K562 (cell line): ENCODE measurements around the gene TLX2. TPM values are rescaled to one million over a fixed set of nuclear protein-coding genes. Genes with fewer than 3 reads are reported as not detected.

Experiments
- ERF ChIP-seq: fragments of 450-650 bp; formaldehyde crosslinking; IDR thresholded peaks from 2 replicates; pipeline ENCODE4 v1.4.0; 2020; ENCODE audit warnings: mild to moderate bottlenecking, mixed read lengths
- MIER1 ChIP-seq: fragments of 450-650 bp; IDR thresholded peaks from 2 replicates; pipeline ENCODE4 v1.6.1; 2016; ENCODE audit warnings: antibody characterized with exemption, mild to moderate bottlenecking, low read depth
- NR2C1 ChIP-seq, 2 experiments: fragments of 450-650 bp; IDR thresholded peaks; 2 replicates each; pipeline ENCODE4 v1.6.1; 2017; ENCODE audit warnings: mild to moderate bottlenecking in 2 of 2, antibody characterized with exemption in 1 of 2, inconsistent platforms in 1 of 2, missing compliant biosample characterization in 1 of 2, missing genetic modification characterization in 1 of 2
- POLR2AphosphoS5 ChIP-seq: IDR thresholded peaks from 2 replicates; pipeline ENCODE4 v1.6.1; 2011; ENCODE audit warnings: mild to moderate bottlenecking, low read depth, low read length, moderate library complexity; ENCODE audit not compliant: control insufficient read depth, insufficient read depth
- RAD21 ChIP-seq, 2 experiments: fragments of 250-450 bp in 1 of 2; fragments of 450-650 bp in 1 of 2; sonication (Bioruptor Pico) in 1 of 2; formaldehyde crosslinking in 1 of 2; IDR thresholded peaks in 1 of 2; conservative IDR thresholded peaks in 1 of 2; 2 replicates each; pipeline versions ENCODE4 v1.4.0 to v1.8.0; 2020 to 2022; ENCODE audit warnings: mild to moderate bottlenecking in 2 of 2, moderate library complexity in 1 of 2
- polyA plus RNA-seq, 8 experiments: library from polyadenylated mRNA; depleted of rRNA in 4 of 8; stranded (reverse) in 5 of 8; unstranded in 3 of 8; fragments of >200 nt; fragmentation: Nextera tagmentation in 2 of 8; fragmentation: Illumina TruSeq in 1 of 8; extraction: Ambion mirVana in 2 of 8; extraction: Trizol in 1 of 8; gene quantifications; 2 replicates each; pipeline versions ENCODE4 v1.2.1 to v1.2.3, GENCODE V29; 2011 to 2014; ENCODE audit warnings: inconsistent platforms in 1 of 8, missing spikeins in 1 of 8
- total RNA-seq, 7 experiments: library from RNA; depleted of rRNA in 6 of 7; stranded (reverse); fragments of >200 nt in 6 of 7; fragmentation: Illumina TruSeq in 2 of 7; extraction: Trizol in 2 of 7; gene quantifications; 2 replicates each; pipeline versions ENCODE4 v1.2.1 to v1.2.3, GENCODE V29; 2011 to 2021; ENCODE audit warnings: low replicate concordance in 1 of 7
- TF ChIP-seq, protein P1 (sequence below), 2 experiments: fragments of 450-650 bp; formaldehyde crosslinking in 1 of 2; IDR thresholded peaks; 2 replicates each; pipeline versions ENCODE4 v1.4.0 to v1.6.1; 2014 to 2020; ENCODE audit warnings: mild to moderate bottlenecking in 2 of 2, borderline replicate concordance in 1 of 2, low read depth in 1 of 2
- TF ChIP-seq, protein P2 (sequence below), 3 experiments: fragments of 200-800 bp in 1 of 3; sonication (Bioruptor generic) in 1 of 3; sonication (generic) in 1 of 3; formaldehyde crosslinking in 1 of 3; IDR thresholded peaks; 2 replicates each; pipeline versions ENCODE4 v1.6.1 to v1.8.0; 2016 to 2022; ENCODE audit warnings: mild to moderate bottlenecking in 2 of 3, missing compliant biosample characterization in 2 of 3, missing genetic modification characterization in 2 of 3, missing genetic modification reagents in 1 of 3
- TF ChIP-seq, protein P3 (sequence below): sonication (generic); formaldehyde crosslinking; IDR thresholded peaks from 2 replicates; pipeline ENCODE4 v1.8.0; 2022; ENCODE audit warnings: missing genetic modification reagents, mild to moderate bottlenecking, borderline replicate concordance
- TF ChIP-seq, protein P4 (sequence below), 2 experiments: fragments of 450-650 bp in 1 of 2; sonication (generic) in 1 of 2; formaldehyde crosslinking in 1 of 2; IDR thresholded peaks in 1 of 2; conservative IDR thresholded peaks in 1 of 2; 2 replicates each; pipeline versions ENCODE4 v1.6.1 to v1.8.1; 2016 to 2023; ENCODE audit warnings: mild to moderate bottlenecking in 2 of 2, moderate library complexity in 2 of 2, inconsistent platforms in 1 of 2, missing genetic modification reagents in 1 of 2
- TF ChIP-seq, protein P5 (sequence below): fragments of 450-650 bp; formaldehyde crosslinking; conservative IDR thresholded peaks from 2 replicates; pipeline ENCODE4 v1.4.0; 2022; ENCODE audit warnings: mild to moderate bottlenecking, missing genetic modification characterization

The TLX2 gene
- total and polyA plus RNA-seq, 9 of the 15 experiments (the other 6 are each of a cell fraction or from before 2014, with no cell fraction given), result not detected

DNA sequence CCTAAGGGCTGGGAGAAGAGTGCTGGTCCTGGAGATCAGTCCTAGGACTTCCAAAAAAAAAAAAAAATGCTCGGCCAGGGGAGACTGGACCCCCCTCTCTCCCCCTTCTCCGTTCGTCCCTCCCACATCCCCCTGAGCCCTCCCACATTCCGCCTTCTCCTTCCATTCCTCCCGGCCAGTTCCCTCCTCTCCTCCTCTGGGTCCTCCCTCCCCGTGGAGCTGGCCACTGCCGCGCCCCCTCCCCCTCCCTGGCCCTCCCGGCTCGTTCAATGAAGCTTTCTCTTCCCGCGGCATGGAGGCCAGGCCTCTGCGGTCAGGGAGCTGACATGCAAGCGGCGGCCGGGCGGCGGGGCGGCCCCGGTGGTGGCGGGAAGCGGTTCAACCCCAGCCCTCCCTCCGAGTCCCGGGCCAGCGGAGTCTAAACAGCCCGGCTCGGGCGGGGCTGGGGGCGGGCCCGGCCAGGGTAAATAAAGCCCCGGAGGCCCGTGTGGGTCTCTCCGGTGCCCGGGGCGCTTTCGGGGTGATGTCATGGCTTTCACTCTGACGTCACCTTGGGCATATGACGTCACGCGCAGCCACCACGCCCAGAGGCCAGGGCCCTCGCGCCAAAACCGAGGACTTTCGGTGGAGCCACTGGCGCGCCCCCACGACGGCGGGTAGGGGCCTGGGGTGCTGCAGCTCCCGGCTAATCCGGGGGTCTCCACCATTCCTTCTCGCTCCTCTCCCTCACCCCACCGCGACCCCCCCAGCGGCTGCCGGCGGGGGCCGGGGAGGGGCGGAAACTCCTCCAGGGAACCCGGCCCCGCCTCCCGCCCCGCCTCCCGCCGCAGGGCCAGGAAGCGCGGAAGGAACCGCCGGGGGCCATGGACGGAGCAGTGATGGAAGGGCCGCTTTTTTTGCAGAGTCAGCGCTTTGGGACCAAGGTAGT is 39.9 kb downstream of the TLX2 start, which contains the start of the genes DOK1 and LOXL3 (continued):
- no peak for TF ChIP-seq ERF (CRISPR knock-in tag)
- TF ChIP-seq, protein P1, sequence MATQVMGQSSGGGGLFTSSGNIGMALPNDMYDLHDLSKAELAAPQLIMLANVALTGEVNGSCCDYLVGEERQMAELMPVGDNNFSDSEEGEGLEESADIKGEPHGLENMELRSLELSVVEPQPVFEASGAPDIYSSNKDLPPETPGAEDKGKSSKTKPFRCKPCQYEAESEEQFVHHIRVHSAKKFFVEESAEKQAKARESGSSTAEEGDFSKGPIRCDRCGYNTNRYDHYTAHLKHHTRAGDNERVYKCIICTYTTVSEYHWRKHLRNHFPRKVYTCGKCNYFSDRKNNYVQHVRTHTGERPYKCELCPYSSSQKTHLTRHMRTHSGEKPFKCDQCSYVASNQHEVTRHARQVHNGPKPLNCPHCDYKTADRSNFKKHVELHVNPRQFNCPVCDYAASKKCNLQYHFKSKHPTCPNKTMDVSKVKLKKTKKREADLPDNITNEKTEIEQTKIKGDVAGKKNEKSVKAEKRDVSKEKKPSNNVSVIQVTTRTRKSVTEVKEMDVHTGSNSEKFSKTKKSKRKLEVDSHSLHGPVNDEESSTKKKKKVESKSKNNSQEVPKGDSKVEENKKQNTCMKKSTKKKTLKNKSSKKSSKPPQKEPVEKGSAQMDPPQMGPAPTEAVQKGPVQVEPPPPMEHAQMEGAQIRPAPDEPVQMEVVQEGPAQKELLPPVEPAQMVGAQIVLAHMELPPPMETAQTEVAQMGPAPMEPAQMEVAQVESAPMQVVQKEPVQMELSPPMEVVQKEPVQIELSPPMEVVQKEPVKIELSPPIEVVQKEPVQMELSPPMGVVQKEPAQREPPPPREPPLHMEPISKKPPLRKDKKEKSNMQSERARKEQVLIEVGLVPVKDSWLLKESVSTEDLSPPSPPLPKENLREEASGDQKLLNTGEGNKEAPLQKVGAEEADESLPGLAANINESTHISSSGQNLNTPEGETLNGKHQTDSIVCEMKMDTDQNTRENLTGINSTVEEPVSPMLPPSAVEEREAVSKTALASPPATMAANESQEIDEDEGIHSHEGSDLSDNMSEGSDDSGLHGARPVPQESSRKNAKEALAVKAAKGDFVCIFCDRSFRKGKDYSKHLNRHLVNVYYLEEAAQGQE (IDR thresholded peaks at IDR 0.05; ENCODE audit: borderline replicate concordance), result no peak
- TF ChIP-seq, protein P1 (CRISPR knock-in tag; IDR thresholded peaks at IDR 0.05; ENCODE audit: low read depth), result 0 out of 2 replicates have a peak, but pooled peaks have one; percentile 27
- 0 out of 2 replicates have a peak, but pooled peaks have one; percentile 19 for TF ChIP-seq POLR2AphosphoS5
- no peak for TF ChIP-seq RAD21 (CRISPR knock-in tag; conservative IDR thresholded peaks at IDR 0.05 in 1 of 2, IDR thresholded peaks at IDR 0.05 in 1 of 2)
- TF ChIP-seq NR2C1 (IDR thresholded peaks at IDR 0.05), result no peak
- TF ChIP-seq NR2C1 (tag; IDR thresholded peaks at IDR 0.05), result no peak
- TF ChIP-seq MIER1, result no peak
- TF ChIP-seq, protein P2, sequence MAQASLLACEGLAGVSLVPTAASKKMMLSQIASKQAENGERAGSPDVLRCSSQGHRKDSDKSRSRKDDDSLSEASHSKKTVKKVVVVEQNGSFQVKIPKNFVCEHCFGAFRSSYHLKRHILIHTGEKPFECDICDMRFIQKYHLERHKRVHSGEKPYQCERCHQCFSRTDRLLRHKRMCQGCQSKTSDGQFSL (CRISPR knock-in tag; IDR thresholded peaks at IDR 0.05), result peak; percentile 68; the same call in 1 of the 2 replicates
- TF ChIP-seq, protein P2 (tag; IDR thresholded peaks at IDR 0.05), result no peak; a peak in 1 of 4 replicates
- TF ChIP-seq, protein P3, sequence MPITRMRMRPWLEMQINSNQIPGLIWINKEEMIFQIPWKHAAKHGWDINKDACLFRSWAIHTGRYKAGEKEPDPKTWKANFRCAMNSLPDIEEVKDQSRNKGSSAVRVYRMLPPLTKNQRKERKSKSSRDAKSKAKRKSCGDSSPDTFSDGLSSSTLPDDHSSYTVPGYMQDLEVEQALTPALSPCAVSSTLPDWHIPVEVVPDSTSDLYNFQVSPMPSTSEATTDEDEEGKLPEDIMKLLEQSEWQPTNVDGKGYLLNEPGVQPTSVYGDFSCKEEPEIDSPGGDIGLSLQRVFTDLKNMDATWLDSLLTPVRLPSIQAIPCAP (CRISPR knock-in tag), result no peak
- TF ChIP-seq, protein P4, sequence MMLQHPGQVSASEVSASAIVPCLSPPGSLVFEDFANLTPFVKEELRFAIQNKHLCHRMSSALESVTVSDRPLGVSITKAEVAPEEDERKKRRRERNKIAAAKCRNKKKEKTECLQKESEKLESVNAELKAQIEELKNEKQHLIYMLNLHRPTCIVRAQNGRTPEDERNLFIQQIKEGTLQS (IDR thresholded peaks at IDR 0.05), result peak; percentile 99
- TF ChIP-seq, protein P4 (CRISPR knock-in tag; conservative IDR thresholded peaks at IDR 0.05), result peak; percentile 67; the same call in 1 of the 2 replicates
- TF ChIP-seq, protein P5, sequence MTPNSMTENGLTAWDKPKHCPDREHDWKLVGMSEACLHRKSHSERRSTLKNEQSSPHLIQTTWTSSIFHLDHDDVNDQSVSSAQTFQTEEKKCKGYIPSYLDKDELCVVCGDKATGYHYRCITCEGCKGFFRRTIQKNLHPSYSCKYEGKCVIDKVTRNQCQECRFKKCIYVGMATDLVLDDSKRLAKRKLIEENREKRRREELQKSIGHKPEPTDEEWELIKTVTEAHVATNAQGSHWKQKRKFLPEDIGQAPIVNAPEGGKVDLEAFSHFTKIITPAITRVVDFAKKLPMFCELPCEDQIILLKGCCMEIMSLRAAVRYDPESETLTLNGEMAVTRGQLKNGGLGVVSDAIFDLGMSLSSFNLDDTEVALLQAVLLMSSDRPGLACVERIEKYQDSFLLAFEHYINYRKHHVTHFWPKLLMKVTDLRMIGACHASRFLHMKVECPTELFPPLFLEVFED (CRISPR knock-in tag), result no peak
